Stimulated activated naive CD8-positive, alpha-beta T cell treated with anti-CD3 and anti-CD28 coated beads, Interleukin-15, amount 100 ng/mL, for 72 hours (primary cell): ENCODE results near the gene ZC3H6.
A peak's percentile ranks its signal among the peaks of the same experiment; 100 is the strongest.
"Not testable (repeated sequence)": the region's sequence is repeated elsewhere in the genome, so short reads cannot be mapped to it uniquely, and the experiment has no call there.

Source experiments
- ATAC-seq: fragments of 150-1000 bp; cut with Tn5 transposase; 2 replicates; pipeline ENCODE4 v1.10.0; 2021; ENCODE audit warnings: mild to moderate bottlenecking, moderate library complexity
- DNase-seq, 2 donors: peaks; one replicate each; pipeline ENCODE4 v3.0.0; 2021 to 2022
- H3K27ac Mint-ChIP-seq, 2 donors: one replicate each; pipeline ENCODE4 v1.8.0; 2022; ENCODE audit warnings: mild to moderate bottlenecking in 2 of 2, mixed read lengths in 2 of 2, moderate library complexity in 2 of 2
- H3K27me3 Mint-ChIP-seq: one replicate; pipeline ENCODE4 v1.8.0; 2022; ENCODE audit warnings: mixed read lengths
- H3K4me1 Mint-ChIP-seq: one replicate; pipeline ENCODE4 v1.8.0; 2022; ENCODE audit warnings: mild to moderate bottlenecking, mixed read lengths
- H3K4me3 Mint-ChIP-seq, 2 donors: one replicate each; pipeline ENCODE4 v1.8.0; 2022; ENCODE audit warnings: mild to moderate bottlenecking in 2 of 2, mixed read lengths in 2 of 2, moderate library complexity in 1 of 2
- H3K9me3 Mint-ChIP-seq, 2 donors: one replicate each; pipeline ENCODE4 v1.8.0; 2022; ENCODE audit warnings: mixed read lengths in 2 of 2

The ZC3H6 gene

DNA sequence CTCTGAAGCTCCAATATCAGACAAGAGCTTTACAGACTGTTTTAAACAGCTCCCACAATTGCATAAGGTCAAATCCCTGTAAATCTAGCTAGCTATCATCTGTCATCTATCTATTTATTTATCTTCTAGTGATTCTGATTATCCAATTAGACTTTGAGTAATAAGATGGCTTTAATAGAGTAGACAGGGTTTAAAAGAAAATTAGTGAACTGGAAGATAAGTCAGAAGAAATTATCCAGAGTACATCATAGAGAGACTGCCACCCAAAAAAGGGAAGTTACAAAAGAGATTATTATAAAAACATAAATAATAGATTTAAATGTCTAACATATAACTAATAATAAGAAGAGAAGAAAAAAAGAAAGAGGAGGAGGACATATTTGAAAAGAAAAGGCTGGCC lies 12.5 kb upstream of the ZC3H6 start:
- no peaks in the 10 kb centered on the region for H3K27me3 Mint-ChIP-seq
- no peak overlapping the region for H3K27ac Mint-ChIP-seq
- H3K4me1 Mint-ChIP-seq, result peaks cover 10% of the 10 kb centered on the region
- no peak for ATAC-seq
- peaks cover 0 to 6% of the 10 kb centered on the region in 2 donors for H3K9me3 Mint-ChIP-seq
- H3K4me3 Mint-ChIP-seq, result no peak overlapping the region
- no peak for DNase-seq

DNA sequence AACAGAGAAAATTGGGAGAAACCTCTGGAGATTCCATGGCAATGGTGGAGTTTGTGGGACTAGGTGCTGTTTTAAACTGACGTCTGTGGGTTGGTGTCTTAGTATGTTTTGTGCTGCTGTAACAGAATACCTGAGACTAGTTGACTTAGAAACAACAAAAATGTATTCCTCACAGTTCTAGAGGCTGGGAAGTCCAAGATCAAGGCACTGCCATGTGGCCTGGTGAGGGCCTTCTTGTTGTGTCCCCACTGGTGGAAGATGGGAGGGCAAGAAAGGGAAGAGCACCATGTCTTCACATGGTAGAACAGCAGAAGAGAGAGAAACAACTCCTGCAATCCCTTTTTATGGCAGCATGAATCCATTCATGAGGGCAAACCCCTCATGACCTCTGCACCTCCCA lies 6.8 kb upstream of the ZC3H6 start:
- H3K4me1 Mint-ChIP-seq, result no peaks in the 10 kb centered on the region
- no peak for ATAC-seq
- no peaks in the 10 kb centered on the region for H3K27me3 Mint-ChIP-seq
- no peak overlapping the region for H3K4me3 Mint-ChIP-seq
- H3K27ac Mint-ChIP-seq, result no peak overlapping the region
- peaks cover 10 to 11% of the 10 kb centered on the region in 2 donors for H3K9me3 Mint-ChIP-seq
- no peak for DNase-seq

DNA sequence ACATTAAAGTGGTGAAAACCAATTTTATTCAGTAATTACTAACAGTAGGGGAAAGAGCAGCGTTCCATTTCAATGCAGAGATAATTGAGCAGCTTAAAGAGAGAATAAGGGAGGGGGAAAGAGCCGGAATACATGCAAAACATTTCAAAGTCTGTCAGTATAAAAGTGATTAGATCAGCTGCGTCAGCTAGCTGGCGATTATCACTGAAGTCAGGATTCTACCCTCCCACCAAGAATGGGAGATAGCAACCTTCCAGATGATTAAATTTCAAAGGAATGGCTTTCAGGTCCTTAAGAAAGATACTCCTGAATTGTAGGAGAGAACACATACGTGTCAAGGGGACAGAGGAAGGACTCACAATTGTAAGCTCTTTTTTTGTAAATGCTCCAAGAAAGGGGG lies 2.7 kb upstream of the ZC3H6 start:
- Mint-ChIP-seq H3K4me1 (no peaks in the 10 kb centered on the region), H3K9me3 (peaks cover 10 to 11% of the 10 kb centered on the region in 2 donors), H3K27ac (no peak overlapping the region), H3K4me3 (no peak overlapping the region), H3K27me3 (no peaks in the 10 kb centered on the region)
- no peak for ATAC-seq
- no peak for DNase-seq

DNA sequence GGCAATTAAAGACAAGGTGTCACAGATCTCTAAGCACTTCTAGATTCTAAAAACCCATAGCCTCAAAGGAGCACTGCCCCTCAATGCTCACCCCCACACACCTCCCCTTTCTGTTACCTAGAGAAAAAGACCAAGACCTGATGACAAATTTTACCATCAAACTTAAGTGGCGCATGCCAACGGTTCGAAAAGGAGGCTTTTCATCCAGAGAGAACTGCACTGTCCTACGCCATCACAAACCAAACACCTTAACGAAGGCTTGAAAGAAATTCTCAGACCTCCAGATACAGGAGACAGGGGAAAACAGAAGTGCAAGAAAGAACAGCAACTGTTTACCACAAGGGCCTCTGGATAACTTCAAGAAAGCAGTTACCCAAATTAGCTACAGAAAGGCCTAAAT lies 2.0 kb upstream of the ZC3H6 start:
- no peak for ATAC-seq
- Mint-ChIP-seq H3K27ac (no peak overlapping the region), H3K4me3 (no peak overlapping the region), H3K27me3 (no peaks in the 10 kb centered on the region), H3K9me3 (peaks cover 6% of the 10 kb centered on the region in 2 donors), H3K4me1 (no peaks in the 10 kb centered on the region)
- DNase-seq, result no peak

DNA sequence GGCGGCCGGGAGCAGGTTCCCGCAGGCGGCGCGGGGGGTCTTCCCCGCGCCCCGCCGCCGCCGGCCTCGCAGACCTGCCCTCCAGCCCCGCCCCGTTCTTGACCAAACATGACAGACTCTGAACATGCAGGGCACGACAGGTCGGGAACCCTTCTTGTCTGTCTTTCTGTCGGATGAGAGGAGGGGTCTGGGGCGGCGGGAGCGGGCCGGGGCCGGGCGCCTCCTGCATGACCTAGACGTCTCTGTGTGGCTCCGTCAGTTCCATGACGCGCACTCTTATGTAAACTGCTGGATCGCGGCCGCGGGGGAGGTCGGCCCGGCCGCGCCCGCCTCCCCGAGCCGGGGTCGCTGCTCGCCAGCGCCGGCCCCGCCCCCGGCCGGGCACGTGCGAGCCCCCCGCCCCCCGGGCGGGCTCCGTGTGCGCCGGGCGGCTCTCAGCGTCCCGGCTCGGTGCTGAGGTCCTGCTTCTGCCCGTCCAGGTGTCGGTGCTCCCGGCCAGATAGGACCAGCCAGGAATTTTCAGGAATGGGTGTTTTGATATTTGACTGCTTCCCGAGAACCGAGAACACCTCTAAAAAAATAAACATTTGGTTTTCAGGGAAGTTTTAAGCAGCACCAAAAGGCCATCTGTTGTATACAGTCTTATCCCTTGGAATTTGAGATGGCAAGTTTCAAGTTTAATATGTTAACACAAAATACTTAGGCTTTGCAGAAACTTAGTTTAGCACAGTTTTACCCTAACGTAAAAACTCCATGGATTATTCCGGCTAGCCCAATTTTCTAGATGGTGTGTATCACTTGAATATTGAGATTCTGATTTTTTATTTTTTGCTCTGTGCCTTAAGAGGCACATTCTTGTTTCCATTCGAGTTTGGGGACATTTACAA lies 733 bp downstream of the ZC3H6 start:
- H3K9me3 Mint-ChIP-seq, result no peaks in the 10 kb centered on the region
- peak; percentile 79 for ATAC-seq
- H3K27ac Mint-ChIP-seq, result peak overlapping the region; percentile 99 to 100
- H3K4me1 Mint-ChIP-seq, result peaks cover 7% of the 10 kb centered on the region
- no peaks in the 10 kb centered on the region for H3K27me3 Mint-ChIP-seq
- DNase-seq, result peak; percentile 78 to 80
- peak overlapping the region; percentile 92 to 94 for H3K4me3 Mint-ChIP-seq

DNA sequence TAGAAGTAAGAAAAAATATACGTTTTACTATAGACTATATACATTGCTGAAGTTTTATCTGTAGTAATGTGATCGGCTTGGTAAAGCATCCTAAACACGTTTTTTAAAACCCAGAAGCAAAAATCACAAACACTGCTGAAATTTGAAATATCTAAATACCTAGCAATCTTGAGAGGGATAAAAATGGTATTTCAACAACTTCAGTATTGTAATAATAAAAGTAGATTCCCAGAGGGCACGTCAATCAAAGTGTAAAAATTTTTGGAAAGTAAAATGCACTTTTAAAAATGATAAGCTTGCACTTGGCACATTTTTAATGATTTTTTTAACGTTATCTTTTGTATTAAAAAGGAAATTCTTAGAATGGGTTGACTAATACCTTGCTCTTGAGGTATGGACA lies 1.6 kb downstream of the ZC3H6 start:
- DNase-seq (no peak), ATAC-seq (no peak)
- Mint-ChIP-seq H3K27ac (no peak overlapping the region), H3K27me3 (no peaks in the 10 kb centered on the region), H3K9me3 (no peaks in the 10 kb centered on the region), H3K4me3 (peak overlapping the region in 1 of 2 donors; percentile 79), H3K4me1 (peaks cover 13% of the 10 kb centered on the region)

DNA sequence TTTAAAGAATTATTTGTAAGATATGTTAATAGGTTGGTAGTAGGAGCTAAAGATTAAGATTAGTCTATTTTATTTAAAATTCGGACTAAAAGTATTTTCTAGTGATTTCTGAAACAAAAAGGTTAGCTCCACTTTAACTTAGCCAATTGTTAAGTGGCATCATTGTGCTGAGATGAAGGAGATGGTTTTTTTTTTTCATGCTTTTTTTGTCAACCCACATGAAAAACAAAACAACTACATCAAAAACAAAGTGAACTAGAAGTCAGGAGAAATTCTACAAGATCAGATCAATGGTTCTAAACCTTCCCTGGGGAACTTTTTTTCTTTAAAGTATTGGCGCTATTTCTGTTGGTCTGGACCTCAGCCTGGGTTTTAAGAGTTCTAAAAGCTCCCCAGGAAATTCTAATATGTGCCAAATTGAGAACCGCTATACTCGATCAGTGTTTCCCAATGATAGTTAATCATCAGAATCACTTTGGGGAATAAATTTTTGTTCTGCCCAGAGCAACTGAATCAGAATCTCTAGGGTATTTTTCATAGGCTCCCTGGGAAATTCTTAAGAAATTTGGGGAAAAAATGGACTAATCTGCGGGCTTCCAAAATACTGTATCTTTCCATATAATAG lies 2.3 kb downstream of the ZC3H6 start:
- Mint-ChIP-seq H3K4me1 (peaks cover 15% of the 10 kb centered on the region), H3K9me3 (no peaks in the 10 kb centered on the region), H3K4me3 (peak overlapping the region in 1 of 2 donors; percentile 79), H3K27ac (no peak overlapping the region), H3K27me3 (no peaks in the 10 kb centered on the region)
- no peak for DNase-seq
- ATAC-seq, result no peak

DNA sequence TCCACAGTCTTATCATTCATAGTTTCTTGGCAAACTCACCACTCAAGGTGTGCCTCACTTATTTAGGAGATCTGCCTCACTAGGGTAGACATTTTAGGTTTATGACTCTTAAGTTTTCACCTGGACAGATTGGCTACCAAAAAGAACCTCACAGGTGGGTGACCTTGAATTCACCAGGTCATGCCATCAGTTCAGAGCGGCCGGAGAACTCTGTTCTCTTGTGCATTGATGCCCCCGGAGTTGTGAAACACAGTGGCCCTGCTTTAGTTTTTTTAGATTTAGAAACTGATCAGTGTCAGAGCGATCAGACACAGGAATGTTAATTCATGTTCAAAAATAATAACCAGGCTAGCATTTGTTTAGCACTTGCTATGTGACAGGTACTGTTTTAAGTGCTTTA lies 6.7 kb downstream of the ZC3H6 start:
- ATAC-seq, DNase-seq, H3K27ac Mint-ChIP-seq, H3K27me3 Mint-ChIP-seq, H3K9me3 Mint-ChIP-seq, H3K4me3 Mint-ChIP-seq: not testable (repeated sequence)
- H3K4me1 Mint-ChIP-seq, result peaks cover 20% of the 10 kb centered on the region

DNA sequence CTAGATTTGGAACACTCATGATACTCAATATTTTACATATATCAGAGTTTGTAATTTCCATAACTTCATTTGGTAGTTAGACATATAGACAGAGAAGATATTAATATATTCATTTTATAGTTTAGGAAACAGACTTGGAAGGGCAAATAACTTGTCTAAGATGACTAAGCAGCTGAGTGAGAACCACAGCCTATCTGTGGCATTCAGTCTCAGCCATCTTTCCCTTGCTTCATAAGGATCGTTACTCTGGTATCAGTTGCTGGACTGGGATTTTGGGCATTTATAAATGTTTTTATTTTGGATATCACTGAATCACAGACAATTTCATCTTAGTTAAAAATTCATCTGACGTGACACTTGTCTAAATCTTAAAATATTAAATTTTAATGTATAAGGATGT lies 8.1 kb downstream of the ZC3H6 start:
- H3K9me3 Mint-ChIP-seq, DNase-seq, H3K4me3 Mint-ChIP-seq, H3K27me3 Mint-ChIP-seq, H3K27ac Mint-ChIP-seq, ATAC-seq: not testable (repeated sequence)
- peaks cover 29% of the 10 kb centered on the region for H3K4me1 Mint-ChIP-seq

DNA sequence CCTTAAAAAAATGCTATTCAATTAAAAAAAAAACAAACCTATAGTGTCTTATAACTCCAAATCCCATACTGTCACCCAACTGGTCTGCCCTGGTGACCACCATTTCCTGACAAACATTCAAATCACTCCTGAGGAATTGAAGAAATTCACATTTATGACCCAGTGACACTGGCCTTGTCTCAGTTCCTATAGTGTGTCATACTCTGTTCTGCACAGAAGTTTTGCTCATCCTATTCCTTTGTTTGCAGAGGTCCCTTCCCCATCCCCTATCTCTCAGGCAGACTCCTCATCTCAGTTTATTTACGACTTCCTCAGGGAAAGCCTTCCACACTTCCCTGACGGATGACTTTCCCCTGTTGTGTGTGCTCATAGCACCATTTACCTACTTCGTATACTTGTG lies 14.7 kb downstream of the ZC3H6 start:
- Mint-ChIP-seq H3K27ac (no peak overlapping the region), H3K27me3 (no peaks in the 10 kb centered on the region)
- ATAC-seq, result no peak

DNA sequence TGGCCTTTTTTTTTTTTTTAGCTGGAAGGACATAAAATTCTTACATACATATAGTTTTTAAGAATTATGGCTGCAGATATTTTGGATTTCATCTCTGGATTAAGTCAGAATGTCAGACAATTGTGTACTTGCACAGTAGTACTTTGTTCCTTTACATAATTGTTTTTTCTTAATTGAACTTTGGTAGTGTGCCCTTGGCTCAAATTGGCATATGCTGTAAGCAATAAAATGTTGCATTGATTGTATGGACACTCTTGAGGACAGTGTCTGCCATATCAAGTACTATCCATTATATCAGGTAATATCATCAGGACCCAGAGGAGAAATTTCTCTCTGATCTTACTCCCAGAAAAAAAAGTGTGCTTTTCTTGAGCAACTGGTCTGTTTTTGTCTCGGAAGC lies 15.3 kb downstream of the ZC3H6 start:
- no peak overlapping the region for H3K4me3 Mint-ChIP-seq
- ATAC-seq, result no peak
- H3K27ac Mint-ChIP-seq, result no peak overlapping the region
- no peak for DNase-seq
- H3K4me1 Mint-ChIP-seq, result peaks cover 11% of the 10 kb centered on the region
- no peaks in the 10 kb centered on the region for H3K9me3 Mint-ChIP-seq
- no peaks in the 10 kb centered on the region for H3K27me3 Mint-ChIP-seq

More for the DNA sequence above, 14.7 kb downstream of the ZC3H6 start:
- Mint-ChIP-seq H3K4me1 (peaks cover 11% of the 10 kb centered on the region), H3K4me3 (no peak overlapping the region), H3K9me3 (no peaks in the 10 kb centered on the region)
- DNase-seq, result no peak

DNA sequence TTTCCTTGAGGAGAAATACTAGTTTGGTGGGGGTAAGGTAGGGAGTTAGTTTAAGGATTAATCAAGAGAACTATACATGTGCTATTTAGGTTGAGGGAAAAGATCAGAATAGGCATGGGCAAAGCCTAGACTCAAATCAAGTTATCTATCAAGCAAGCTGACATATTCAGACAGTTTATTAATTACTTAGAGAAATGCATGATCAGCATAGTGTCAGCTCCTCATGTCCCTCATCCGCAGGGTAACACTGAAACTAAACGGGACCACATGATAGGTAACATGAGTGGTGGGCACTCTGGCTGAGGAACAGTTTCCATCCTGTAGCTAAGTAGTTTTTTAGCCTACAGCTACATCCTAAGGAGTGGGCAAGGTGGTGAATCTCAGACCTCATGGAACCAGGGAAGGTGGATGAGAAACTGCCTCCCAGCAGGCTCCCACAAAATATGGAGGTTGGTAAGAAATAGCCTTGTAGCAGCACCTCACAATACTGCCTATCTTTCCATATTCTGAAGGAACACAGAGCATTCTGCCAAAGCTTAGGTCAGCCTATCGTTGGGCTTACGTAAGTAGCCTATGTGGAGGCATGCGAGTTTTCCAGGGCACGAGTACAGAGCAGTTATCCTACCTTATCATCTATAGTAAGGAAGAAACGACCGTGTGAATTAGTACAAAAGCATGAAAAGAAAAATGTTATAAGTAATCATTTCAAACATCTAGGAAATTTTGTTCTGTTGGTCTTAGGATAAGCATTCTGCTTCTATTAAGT lies 18.4 kb downstream of the ZC3H6 start:
- H3K27ac Mint-ChIP-seq, result no peak overlapping the region
- ATAC-seq (no peak), DNase-seq (no peak)
- H3K9me3 Mint-ChIP-seq, result no peaks in the 10 kb centered on the region
- H3K4me3 Mint-ChIP-seq, result no peak overlapping the region
- H3K4me1 Mint-ChIP-seq, result peaks cover 6% of the 10 kb centered on the region
- no peaks in the 10 kb centered on the region for H3K27me3 Mint-ChIP-seq

DNA sequence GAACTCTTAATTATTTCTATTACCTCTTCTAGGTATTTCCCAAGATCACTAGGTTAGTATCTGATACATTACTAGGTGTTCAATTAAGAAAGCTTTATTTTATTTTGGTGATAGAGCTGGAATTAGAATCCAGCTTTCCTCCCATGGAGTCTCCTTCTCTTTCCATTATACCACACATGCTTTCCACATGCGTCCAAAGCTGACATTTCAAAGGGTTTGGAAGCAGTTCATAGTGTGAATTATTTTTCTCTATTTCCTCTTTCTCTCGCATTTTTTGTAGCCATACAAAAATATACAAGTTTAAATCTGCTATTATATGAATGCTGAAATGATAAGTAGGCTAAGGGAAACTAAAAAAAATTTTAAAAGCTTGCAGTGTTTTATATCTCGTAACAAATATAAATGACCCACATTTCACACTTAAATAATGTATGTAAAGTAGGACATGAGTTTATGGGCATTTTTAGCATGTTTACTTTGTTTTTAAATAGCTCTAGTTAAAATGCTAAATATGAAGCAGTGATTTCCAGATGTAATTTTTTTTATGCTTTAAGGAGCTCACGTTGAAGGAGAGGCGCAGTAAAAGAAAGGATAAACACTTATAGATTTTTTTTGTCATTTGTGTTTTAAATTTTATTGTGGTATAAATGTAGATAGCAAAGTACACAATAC lies 20.1 kb downstream of the ZC3H6 start:
- no peak overlapping the region for H3K27ac Mint-ChIP-seq
- no peaks in the 10 kb centered on the region for H3K27me3 Mint-ChIP-seq
- DNase-seq (no peak), ATAC-seq (no peak)
- H3K4me3 Mint-ChIP-seq, result no peak overlapping the region
- no peaks in the 10 kb centered on the region for H3K9me3 Mint-ChIP-seq
- peaks cover 6% of the 10 kb centered on the region for H3K4me1 Mint-ChIP-seq

DNA sequence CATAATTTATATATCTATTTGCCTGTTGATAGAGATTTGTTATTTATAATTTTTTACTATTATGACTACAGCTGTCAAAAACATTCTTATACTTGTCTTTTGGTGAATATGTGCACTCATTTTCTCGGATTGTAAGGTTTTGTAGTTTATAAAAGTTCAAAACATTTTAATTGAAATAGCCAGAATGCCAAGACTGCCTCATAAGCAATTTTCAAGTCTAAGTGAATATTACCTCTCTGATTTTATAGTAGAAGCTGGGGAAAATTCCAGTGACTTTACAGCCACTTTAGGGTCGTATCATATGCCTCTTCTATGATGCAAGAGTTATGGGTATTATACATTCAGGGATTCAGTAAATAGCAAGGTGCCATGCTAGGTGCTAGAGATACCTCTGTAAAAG lies 21.0 kb downstream of the ZC3H6 start:
- Mint-ChIP-seq H3K4me1 (peaks cover 6% of the 10 kb centered on the region), H3K27ac (no peak overlapping the region)

DNA sequence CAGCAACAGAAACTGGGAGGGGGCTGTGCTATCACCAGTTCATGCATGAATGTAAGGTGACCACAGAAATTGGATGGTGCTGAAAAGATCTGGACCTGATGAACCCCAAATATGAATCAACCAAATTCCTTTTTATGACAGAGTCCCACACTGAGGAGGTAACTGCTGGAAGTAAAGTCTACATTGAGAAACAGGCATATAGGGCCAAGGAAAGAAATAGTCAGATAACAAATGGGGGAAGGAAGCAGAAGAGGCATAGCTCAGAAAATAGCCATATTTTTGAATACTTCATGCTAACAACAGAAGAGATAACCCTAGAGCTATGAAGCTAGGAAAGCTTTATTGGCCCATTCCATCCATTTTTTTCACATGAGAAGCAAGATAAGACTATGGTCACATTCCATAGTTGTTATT lies 25.8 kb downstream of the ZC3H6 start:
- Mint-ChIP-seq H3K9me3 (no peaks in the 10 kb centered on the region), H3K4me1 (peaks cover 12% of the 10 kb centered on the region), H3K27me3 (no peaks in the 10 kb centered on the region), H3K4me3 (no peak overlapping the region), H3K27ac (no peak overlapping the region)
- DNase-seq (no peak), ATAC-seq (no peak)

More for the DNA sequence above, 21.0 kb downstream of the ZC3H6 start:
- Mint-ChIP-seq H3K4me3 (no peak overlapping the region), H3K27me3 (no peaks in the 10 kb centered on the region), H3K9me3 (no peaks in the 10 kb centered on the region)
- no peak for DNase-seq
- no peak for ATAC-seq
